Adipocyte (in vitro differentiated cells): ENCODE data around the gene NAPEPLD.
"Not testable (repeated sequence)": the region's sequence is repeated elsewhere in the genome, so short reads cannot be mapped to it uniquely, and the experiment has no call there.

Experiments
- DNase-seq: peaks from one replicate; pipeline ENCODE4 v3.0.0-alpha.2; 2015; ENCODE audit warnings: low read depth
- H3K27me3 ChIP-seq: replicated peaks from 2 replicates; pipeline ENCODE4 v1.7.0; 2013; ENCODE audit warnings: mild to moderate bottlenecking, low read length, moderate library complexity; ENCODE audit not compliant: control insufficient read depth, insufficient read depth
- H3K36me3 ChIP-seq: 2 replicates; pipeline ENCODE4 v1.7.0; 2013; ENCODE audit warnings: low read length, mild to moderate bottlenecking, moderate library complexity; ENCODE audit not compliant: control insufficient read depth, insufficient read depth, severe bottlenecking
- H3K4me1 ChIP-seq: 2 replicates; pipeline ENCODE4 v1.7.0; 2013; ENCODE audit warnings: mild to moderate bottlenecking, low read length, moderate library complexity; ENCODE audit not compliant: control insufficient read depth, insufficient read depth
- H3K4me3 ChIP-seq: 2 replicates; pipeline ENCODE4 v1.7.0; 2013; ENCODE audit warnings: mild to moderate bottlenecking, low read length, moderate library complexity
- H3K9ac ChIP-seq: 2 replicates; pipeline ENCODE4 v1.7.0; 2013; ENCODE audit warnings: mild to moderate bottlenecking, low read length, moderate library complexity
- H3K9me3 ChIP-seq: 2 replicates; pipeline ENCODE4 v1.7.0; 2013; ENCODE audit warnings: mild to moderate bottlenecking, low read length, moderate library complexity; ENCODE audit not compliant: control insufficient read depth

Gene NAPEPLD

GRCh38 chr7:103148994-103149807 lies at the start of gene NAPEPLD:
TSS of gene NAPEPLD (minus strand) at chr7:103149099. CDS start at chr7:103128776, 20,323 bp downstream.
- DNase-seq: peak; percentile 94
- H3K4me3 ChIP-seq: peak within 1 kb of the TSS; percentile 91
- H3K9me3 ChIP-seq: no peaks in the 10 kb centered on the region
- H3K4me1 ChIP-seq: peaks cover 24% of the 10 kb centered on the region
- no peaks in the 10 kb centered on the region for H3K36me3 ChIP-seq
- H3K27me3 ChIP-seq: no peaks in the 10 kb centered on the region
- peak within 1 kb of the TSS; percentile 96 for H3K9ac ChIP-seq

- not testable (repeated sequence) for H3K4me3 ChIP-seq, H3K4me1 ChIP-seq, DNase-seq, H3K27me3 ChIP-seq, H3K9me3 ChIP-seq, H3K36me3 ChIP-seq, H3K9ac ChIP-seq
These were observed 49.2 kb upstream of the NAPEPLD start for GRCh38 chr7:103198079-103198478.

- H3K27me3 ChIP-seq, H3K4me3 ChIP-seq, H3K9ac ChIP-seq, H3K36me3 ChIP-seq, H3K4me1 ChIP-seq, H3K9me3 ChIP-seq: not testable (repeated sequence)
- peak; percentile 1 for DNase-seq
These were observed 46.5 kb upstream of the NAPEPLD start for GRCh38 chr7:103195364-103195763.

GRCh38 chr7:103172415-103173146 lies 23.7 kb upstream of the NAPEPLD start:
- H3K4me1 ChIP-seq, H3K36me3 ChIP-seq, H3K9ac ChIP-seq, H3K27me3 ChIP-seq, H3K4me3 ChIP-seq, DNase-seq, H3K9me3 ChIP-seq: not testable (repeated sequence)

GRCh38 chr7:103171695-103172414 lies 23.0 kb upstream of the NAPEPLD start:
- not testable (repeated sequence) for H3K9ac ChIP-seq, H3K9me3 ChIP-seq, H3K36me3 ChIP-seq, DNase-seq, H3K27me3 ChIP-seq, H3K4me3 ChIP-seq, H3K4me1 ChIP-seq

GRCh38 chr7:103166921-103167544 lies 18.1 kb upstream of the NAPEPLD start:
- not testable (repeated sequence) for H3K4me3 ChIP-seq, H3K36me3 ChIP-seq, H3K9ac ChIP-seq, H3K27me3 ChIP-seq, H3K9me3 ChIP-seq, DNase-seq
- H3K4me1 ChIP-seq: peaks cover 19% of the 10 kb centered on the region

GRCh38 chr7:103163087-103163825 lies 14.4 kb upstream of the NAPEPLD start:
- DNase-seq, H3K36me3 ChIP-seq, H3K27me3 ChIP-seq, H3K9me3 ChIP-seq: not testable (repeated sequence)
- Histone ChIP-seq H3K4me3 (peak overlapping the region; percentile 61), H3K9ac (peak overlapping the region; percentile 54), H3K4me1 (peaks cover 24% of the 10 kb centered on the region)

GRCh38 chr7:103162641-103163040 lies 13.7 kb upstream of the NAPEPLD start:
- not testable (repeated sequence) for H3K27me3 ChIP-seq, H3K36me3 ChIP-seq, H3K9me3 ChIP-seq
- Histone ChIP-seq H3K9ac (peak overlapping the region; percentile 54), H3K4me1 (peaks cover 24% of the 10 kb centered on the region), H3K4me3 (peak overlapping the region; percentile 61)
- peak; percentile 49 for DNase-seq

GRCh38 chr7:103161998-103162616 lies 13.2 kb upstream of the NAPEPLD start:
- not testable (repeated sequence) for H3K9me3 ChIP-seq, H3K9ac ChIP-seq, H3K36me3 ChIP-seq, H3K4me3 ChIP-seq, H3K27me3 ChIP-seq
- peak; percentile 7 for DNase-seq
- peaks cover 23% of the 10 kb centered on the region for H3K4me1 ChIP-seq

GRCh38 chr7:103159072-103159471 lies 10.2 kb upstream of the NAPEPLD start:
- H3K4me1 ChIP-seq: peaks cover 18% of the 10 kb centered on the region
- not testable (repeated sequence) for H3K36me3 ChIP-seq, H3K9me3 ChIP-seq, DNase-seq, H3K9ac ChIP-seq, H3K27me3 ChIP-seq, H3K4me3 ChIP-seq
